ENCODE data around the gene CPM.

Gene CPM

DNA sequence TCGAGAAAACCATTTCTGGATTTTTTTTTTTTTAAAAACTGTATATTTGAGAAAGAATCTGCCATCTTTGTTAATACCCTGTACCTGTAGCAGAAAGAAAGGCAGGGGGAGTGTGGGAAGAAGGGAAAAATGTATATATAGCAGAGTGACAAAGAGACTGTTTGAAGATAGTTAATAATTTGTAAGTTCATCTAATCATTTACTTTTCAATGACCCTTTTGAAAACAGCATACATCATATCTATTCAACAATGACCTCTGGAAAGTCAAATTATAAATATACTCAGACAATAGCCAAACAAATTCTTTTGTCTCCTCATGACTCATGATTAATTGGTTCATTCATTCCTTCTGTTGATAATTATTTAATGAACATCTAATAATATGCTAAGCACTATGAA is 10.9 kb upstream of the CPM start:
- Histone ChIP-seq H3K79me2 (ENCODE audit: insufficient read depth, low read length) (no peaks in the 10 kb centered on the region), H3K4me2 (ENCODE audit: low read depth, low read length, poor library complexity, severe bottlenecking) (no peak overlapping the region), H3K9ac (ENCODE audit: low read length) (no peak overlapping the region), H3K9me3 (ENCODE audit: insufficient read depth, low read length) (no peaks in the 10 kb centered on the region), H2AFZ (ENCODE audit: low read depth, low read length, severe bottlenecking) (no peak overlapping the region), H3F3A (ENCODE audit: insufficient read depth) (no peaks in the 10 kb centered on the region), H3K27me3 (ENCODE audit: low read length) (no peaks in the 10 kb centered on the region), H3K36me3 (ENCODE audit: low read length) (no peaks in the 10 kb centered on the region), H3K9me2 (replicated peaks; ENCODE audit: insufficient read depth, low read length) (no peaks in the 10 kb centered on the region), H4K20me1 (ENCODE audit: low read depth, low read length) (no peaks in the 10 kb centered on the region), H3K27ac (ENCODE audit: low read depth, low read length) (no peak overlapping the region), H3K4me3 (ENCODE audit: insufficient read depth, low read length, poor library complexity, severe bottlenecking) (no peak overlapping the region)
- no peak for TF ChIP-seq EZH2phosphoT487 (conservative IDR thresholded peaks at IDR 0.05; ENCODE audit: low read length)
- TF ChIP-seq, protein P1, sequence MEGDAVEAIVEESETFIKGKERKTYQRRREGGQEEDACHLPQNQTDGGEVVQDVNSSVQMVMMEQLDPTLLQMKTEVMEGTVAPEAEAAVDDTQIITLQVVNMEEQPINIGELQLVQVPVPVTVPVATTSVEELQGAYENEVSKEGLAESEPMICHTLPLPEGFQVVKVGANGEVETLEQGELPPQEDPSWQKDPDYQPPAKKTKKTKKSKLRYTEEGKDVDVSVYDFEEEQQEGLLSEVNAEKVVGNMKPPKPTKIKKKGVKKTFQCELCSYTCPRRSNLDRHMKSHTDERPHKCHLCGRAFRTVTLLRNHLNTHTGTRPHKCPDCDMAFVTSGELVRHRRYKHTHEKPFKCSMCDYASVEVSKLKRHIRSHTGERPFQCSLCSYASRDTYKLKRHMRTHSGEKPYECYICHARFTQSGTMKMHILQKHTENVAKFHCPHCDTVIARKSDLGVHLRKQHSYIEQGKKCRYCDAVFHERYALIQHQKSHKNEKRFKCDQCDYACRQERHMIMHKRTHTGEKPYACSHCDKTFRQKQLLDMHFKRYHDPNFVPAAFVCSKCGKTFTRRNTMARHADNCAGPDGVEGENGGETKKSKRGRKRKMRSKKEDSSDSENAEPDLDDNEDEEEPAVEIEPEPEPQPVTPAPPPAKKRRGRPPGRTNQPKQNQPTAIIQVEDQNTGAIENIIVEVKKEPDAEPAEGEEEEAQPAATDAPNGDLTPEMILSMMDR (IDR thresholded peaks at IDR 0.05; ENCODE audit: insufficient read depth, low read length, poor library complexity, severe bottlenecking) = no peak

DNA sequence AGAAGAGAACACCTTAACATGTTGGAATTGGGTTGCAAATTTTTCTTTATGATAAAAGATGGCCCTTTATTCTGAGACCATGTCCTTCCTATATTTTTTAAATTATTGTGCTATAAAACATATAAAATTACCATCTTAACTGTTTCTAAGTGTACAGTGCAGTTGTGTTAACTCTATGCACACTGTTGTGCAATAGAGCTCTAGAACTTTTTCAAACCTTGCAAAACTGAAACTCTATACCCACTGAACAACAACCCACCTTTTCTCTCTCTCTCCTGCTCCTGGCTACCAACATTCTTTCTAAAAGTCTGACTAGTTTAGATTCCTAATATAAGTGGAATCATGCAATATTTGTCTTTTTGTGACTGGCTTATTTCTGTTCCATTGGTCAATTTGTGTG is 7.8 kb upstream of the CPM start:
- no peak overlapping the region for H3K27ac ChIP-seq (ENCODE audit: low read depth, low read length)
- no peaks in the 10 kb centered on the region for H3F3A ChIP-seq (ENCODE audit: insufficient read depth)
- TF ChIP-seq, protein P1 (IDR thresholded peaks at IDR 0.05; ENCODE audit: insufficient read depth, low read length, poor library complexity, severe bottlenecking) = no peak
- no peak for TF ChIP-seq EZH2phosphoT487 (conservative IDR thresholded peaks at IDR 0.05; ENCODE audit: low read length)
- H3K4me2 ChIP-seq (ENCODE audit: low read depth, low read length, poor library complexity, severe bottlenecking) = no peak overlapping the region
- H4K20me1 ChIP-seq (ENCODE audit: low read depth, low read length) = no peaks in the 10 kb centered on the region
- no peak overlapping the region for H2AFZ ChIP-seq (ENCODE audit: low read depth, low read length, severe bottlenecking)
- H3K36me3 ChIP-seq (ENCODE audit: low read length) = no peaks in the 10 kb centered on the region
- no peak overlapping the region for H3K9ac ChIP-seq (ENCODE audit: low read length)
- H3K79me2 ChIP-seq (ENCODE audit: insufficient read depth, low read length) = no peaks in the 10 kb centered on the region
- no peaks in the 10 kb centered on the region for H3K9me2 ChIP-seq (replicated peaks; ENCODE audit: insufficient read depth, low read length)
- H3K9me3 ChIP-seq (ENCODE audit: insufficient read depth, low read length) = no peaks in the 10 kb centered on the region
- no peaks in the 10 kb centered on the region for H3K27me3 ChIP-seq (ENCODE audit: low read length)
- no peak overlapping the region for H3K4me3 ChIP-seq (ENCODE audit: insufficient read depth, low read length, poor library complexity, severe bottlenecking)

DNA sequence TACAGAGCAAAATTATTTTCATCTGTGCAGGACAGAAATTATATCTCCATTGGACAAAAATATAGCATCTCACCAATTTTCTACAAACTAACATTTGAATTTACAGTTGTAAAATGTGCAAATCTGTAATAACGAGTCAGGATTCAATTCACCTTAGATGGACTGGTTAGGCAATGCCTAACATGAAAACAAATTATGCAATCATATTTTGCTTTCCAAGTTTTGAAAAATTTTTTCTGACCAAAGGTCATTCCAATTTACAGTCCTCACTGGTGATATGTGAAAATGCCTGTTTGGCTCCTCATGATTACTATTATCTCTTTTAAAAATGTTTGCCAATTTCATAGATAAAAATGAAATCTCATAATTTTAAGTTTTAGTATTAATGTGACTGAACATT is 6.5 kb upstream of the CPM start:
- Histone ChIP-seq H3K9me3 (ENCODE audit: insufficient read depth, low read length) (no peaks in the 10 kb centered on the region), H3K27ac (ENCODE audit: low read depth, low read length) (no peak overlapping the region), H3K36me3 (ENCODE audit: low read length) (no peaks in the 10 kb centered on the region), H3K79me2 (ENCODE audit: insufficient read depth, low read length) (no peaks in the 10 kb centered on the region), H3K27me3 (ENCODE audit: low read length) (no peaks in the 10 kb centered on the region), H3K9me2 (replicated peaks; ENCODE audit: insufficient read depth, low read length) (no peaks in the 10 kb centered on the region), H3K4me2 (ENCODE audit: low read depth, low read length, poor library complexity, severe bottlenecking) (no peak overlapping the region), H2AFZ (ENCODE audit: low read depth, low read length, severe bottlenecking) (no peak overlapping the region), H4K20me1 (ENCODE audit: low read depth, low read length) (no peaks in the 10 kb centered on the region), H3F3A (ENCODE audit: insufficient read depth) (no peaks in the 10 kb centered on the region), H3K9ac (ENCODE audit: low read length) (no peak overlapping the region), H3K4me3 (ENCODE audit: insufficient read depth, low read length, poor library complexity, severe bottlenecking) (no peak overlapping the region)
- TF ChIP-seq, protein P1 (IDR thresholded peaks at IDR 0.05; ENCODE audit: insufficient read depth, low read length, poor library complexity, severe bottlenecking) = no peak
- TF ChIP-seq EZH2phosphoT487 (conservative IDR thresholded peaks at IDR 0.05; ENCODE audit: low read length) = no peak

Data from SU-DHL-6 (cell line).